Activated naive CD4-positive, alpha-beta T cell treated with anti-CD3 and anti-CD28 coated beads, Interleukin-2, amount 10 ng/mL, durations not matched to agents 7 days and 5 days (primary cell): Measurements from ENCODE around the gene SCUBE1.

Experiments used
- CTCF ChIA-PET: fragments of 350-600 bp; sonication (Branson Sonifier 250); formaldehyde crosslinking; loops from one replicate; lab custom pipeline; 2021; ENCODE audit warnings: antibody characterized with exemption; lab: Charles Lee
- DNase-seq: peaks from one replicate; pipeline ENCODE4 v3.0.0-alpha.2; 2020
- H3K27ac Mint-ChIP-seq: one replicate; pipeline ENCODE4 v1.8.0; 2021; ENCODE audit warnings: mild to moderate bottlenecking, moderate library complexity, mixed read lengths
- H3K27me3 Mint-ChIP-seq: one replicate; pipeline ENCODE4 v1.8.0; 2021; ENCODE audit warnings: mild to moderate bottlenecking, mixed read lengths
- H3K36me3 Mint-ChIP-seq: one replicate; pipeline ENCODE4 v1.8.0; 2021; ENCODE audit warnings: mixed read lengths
- H3K4me1 Mint-ChIP-seq: one replicate; pipeline ENCODE4 v1.8.0; 2021; ENCODE audit warnings: mixed read lengths
- H3K4me3 Mint-ChIP-seq: one replicate; pipeline ENCODE4 v1.8.0; 2021; ENCODE audit warnings: mild to moderate bottlenecking, moderate library complexity, mixed read lengths
- H3K9me3 Mint-ChIP-seq: one replicate; pipeline ENCODE4 v1.8.0; 2021; ENCODE audit warnings: mixed read lengths

The SCUBE1 gene

GRCh38 chr22:43148581-43148980 lies 194.6 kb downstream of the SCUBE1 start:
- H3K36me3 Mint-ChIP-seq = no peaks in the 10 kb centered on the region
- H3K4me1 Mint-ChIP-seq = peaks cover 50% of the 10 kb centered on the region
- no peak for DNase-seq
- CTCF ChIA-PET = no interaction called here
- H3K27me3 Mint-ChIP-seq = no peaks in the 10 kb centered on the region
- H3K9me3 Mint-ChIP-seq = no peaks in the 10 kb centered on the region
- no peak overlapping the region for H3K27ac Mint-ChIP-seq
- H3K4me3 Mint-ChIP-seq = no peak overlapping the region

- peak overlapping the region; percentile 52 for H3K4me3 Mint-ChIP-seq
- CTCF ChIA-PET = no interaction called here
- H3K27ac Mint-ChIP-seq = no peak overlapping the region
- DNase-seq = no peak
- peaks cover 50% of the 10 kb centered on the region for H3K4me1 Mint-ChIP-seq
- H3K27me3 Mint-ChIP-seq = no peaks in the 10 kb centered on the region
- no peaks in the 10 kb centered on the region for H3K36me3 Mint-ChIP-seq
- H3K9me3 Mint-ChIP-seq = no peaks in the 10 kb centered on the region
Measured at GRCh38 chr22:43147821-43148220, 195.4 kb downstream of the SCUBE1 start.
